ENCODE results near the gene TMEM109.

- no peak for TF ChIP-seq POLR2A (IDR thresholded peaks at IDR 0.05; ENCODE audit: low read length)
- TF ChIP-seq GATA1 (IDR thresholded peaks at IDR 0.05; ENCODE audit: low read depth, low read length) = no peak
These were observed 50.8 kb downstream of the TMEM109 start for GRCh38 chr11:60964801-60965200.
